Fibroblast of the aortic adventitia (primary cell): ENCODE data around the gene RBMX. TPM values are rescaled to one million over a fixed set of nuclear protein-coding genes. Genes with fewer than 3 reads are reported as not detected.
"Not testable (repeated sequence)": the region's sequence is repeated elsewhere in the genome, so short reads cannot be mapped to it uniquely, and the experiment has no call there.

Source experiments
- DNase-seq: peaks from one replicate; pipeline ENCODE4 v3.0.0-alpha.2; 2010; ENCODE audit warnings: low read depth
- H3K4me3 ChIP-seq: 2 replicates; pipeline ENCODE4 v1.5.1; 2011; ENCODE audit warnings: low read depth, mild to moderate bottlenecking, control low read depth, low read length, moderate library complexity
- CTCF ChIP-seq: IDR thresholded peaks from 2 replicates; pipeline ENCODE4 v1.5.1; 2011; ENCODE audit warnings: mild to moderate bottlenecking, low read length, control low read depth, inconsistent platforms; ENCODE audit not compliant: insufficient read depth
- total RNA-seq: library from RNA; depleted of rRNA; stranded (reverse); fragments of >200 nt; gene quantifications from 2 replicates; pipeline ENCODE4 v1.2.3, GENCODE V29; 2012; ENCODE audit warnings: low replicate concordance

Gene RBMX
- total RNA-seq, 1 donor, result 245 TPM

- peak overlapping the region; percentile 72 for H3K4me3 ChIP-seq
- DNase-seq, result peak; percentile 82
- no peak for TF ChIP-seq CTCF
Measured at GRCh38 chrX:136909119-136909705, 28.7 kb upstream of the RBMX start.

DNA sequence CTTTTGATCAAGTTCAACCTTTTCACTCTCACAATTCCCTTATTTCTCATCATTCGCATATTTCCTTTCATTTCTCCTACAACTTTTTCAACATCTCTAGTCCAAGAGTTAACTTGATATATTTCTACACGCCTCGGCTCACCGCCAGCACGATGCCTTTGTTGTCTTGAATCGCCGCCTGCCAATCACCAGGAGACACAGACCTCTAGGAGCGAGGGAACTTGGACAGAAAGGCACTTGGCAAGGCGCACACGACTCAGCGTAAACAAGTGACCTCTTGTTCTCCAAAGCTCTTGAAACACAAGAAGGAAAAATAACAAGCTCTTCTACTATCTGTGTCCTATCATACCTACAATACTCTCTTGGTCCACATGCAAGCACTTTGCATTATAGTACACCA lies 27.1 kb upstream of the RBMX start:
- DNase-seq, result no peak
- no peak for TF ChIP-seq CTCF
- no peak overlapping the region for H3K4me3 ChIP-seq

GRCh38 chrX:136906921-136907510 lies 26.5 kb upstream of the RBMX start:
- TF ChIP-seq CTCF, result no peak
- no peak for DNase-seq
- H3K4me3 ChIP-seq, result no peak overlapping the region

DNA sequence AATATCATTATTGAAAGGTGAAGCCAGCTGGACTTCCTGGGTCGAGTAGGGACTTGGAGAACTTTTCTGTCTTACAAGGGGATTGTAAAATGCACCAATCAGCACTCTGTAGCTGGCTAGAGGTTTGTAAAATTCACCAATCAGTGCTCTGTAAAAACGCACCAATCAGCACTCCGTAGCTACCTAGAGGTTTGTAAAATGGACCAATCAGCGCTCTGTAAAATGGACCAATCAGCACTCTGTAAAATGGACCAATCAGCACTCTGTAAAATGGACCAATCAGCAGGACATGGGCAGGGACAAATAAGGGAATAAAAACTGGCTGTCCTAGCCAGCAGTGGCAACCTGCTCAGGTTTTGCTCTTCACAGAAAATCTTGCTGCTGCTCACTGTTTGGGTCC lies 23.5 kb upstream of the RBMX start:
- H3K4me3 ChIP-seq, DNase-seq: not testable (repeated sequence)

DNA sequence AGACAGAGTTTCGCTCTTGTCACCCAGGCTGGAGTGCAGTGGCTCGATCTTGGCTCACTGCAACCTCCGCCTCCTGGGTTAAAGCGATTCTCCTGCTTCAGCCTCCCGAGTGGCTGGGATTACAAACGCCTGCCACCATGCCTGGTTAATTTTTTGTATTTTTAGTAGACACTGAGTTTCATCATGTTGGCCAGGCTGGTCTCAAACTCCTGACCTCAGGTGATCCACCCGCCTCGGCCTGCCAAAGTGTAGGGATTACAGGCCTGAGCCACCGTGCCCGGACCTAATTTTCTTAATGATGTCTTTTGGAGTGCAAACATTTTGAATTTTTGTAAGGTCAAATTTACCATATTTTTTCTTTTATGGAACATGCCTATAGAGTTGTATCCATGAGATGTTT lies 19.5 kb upstream of the RBMX start:
- not testable (repeated sequence) for H3K4me3 ChIP-seq, DNase-seq

GRCh38 chrX:136899221-136899620 lies 18.7 kb upstream of the RBMX start:
- no peak overlapping the region for H3K4me3 ChIP-seq
- DNase-seq, result peak; percentile 64
- no peak for TF ChIP-seq CTCF

DNA sequence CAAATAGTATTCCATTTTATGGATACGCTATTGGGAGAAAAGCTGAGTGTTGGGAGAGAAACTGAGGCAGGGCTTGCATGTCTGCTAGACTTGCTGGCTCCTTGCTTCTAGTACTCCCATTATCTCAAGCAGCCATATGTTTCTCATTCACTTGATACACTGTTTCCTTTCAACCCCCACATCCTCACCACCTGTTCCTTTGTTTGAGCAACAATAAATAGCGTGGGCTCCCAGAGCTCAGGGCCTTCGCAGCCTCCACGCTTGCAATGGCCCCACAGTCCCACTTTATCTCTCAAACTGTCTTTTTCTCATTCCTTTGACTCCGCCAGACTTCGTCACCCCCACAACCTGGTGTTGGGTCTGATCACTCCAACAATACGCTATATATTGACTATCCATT lies 18.2 kb upstream of the RBMX start:
- DNase-seq, H3K4me3 ChIP-seq: not testable (repeated sequence)

DNA sequence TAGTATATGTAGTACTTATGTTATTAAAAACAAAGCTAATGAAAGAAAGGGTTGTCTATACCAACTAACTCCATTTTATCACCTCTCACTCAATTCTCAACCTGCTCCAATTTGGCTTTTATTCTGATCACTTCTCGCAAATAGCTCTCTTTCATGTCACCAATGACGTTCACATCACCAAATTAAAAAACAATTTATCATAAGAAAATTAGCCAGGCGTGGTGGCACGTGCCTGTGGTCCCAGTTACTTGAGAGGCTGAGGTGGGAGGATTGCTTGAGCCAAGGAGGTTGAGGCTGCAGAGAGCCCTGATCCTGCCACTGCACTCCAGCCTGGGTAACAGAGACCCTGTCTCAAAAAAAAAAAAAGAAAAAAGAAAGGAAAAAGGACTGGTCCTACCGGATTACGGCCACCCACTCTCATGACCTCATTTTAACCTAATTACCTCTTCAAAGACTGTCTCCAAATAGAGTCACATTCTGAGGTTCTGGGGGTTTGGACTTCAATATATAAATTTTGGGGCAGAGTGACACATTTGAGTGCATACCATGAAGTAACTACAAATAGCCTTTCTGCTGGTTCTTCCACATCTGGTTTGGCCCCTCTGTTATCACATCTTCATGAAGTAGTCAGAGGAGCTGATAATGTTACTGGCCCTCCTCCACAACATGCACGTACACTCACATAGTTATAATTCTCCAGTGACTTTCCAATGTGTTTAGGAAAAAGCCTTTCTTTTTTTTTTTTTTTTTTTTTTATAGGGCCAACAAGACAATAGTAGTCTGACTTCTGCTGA lies 15.8 kb upstream of the RBMX start:
- TF ChIP-seq CTCF, result no peak
- DNase-seq, result peak; percentile 86
- no peak overlapping the region for H3K4me3 ChIP-seq
